A549 treated with AZD9567 at 1 μM for 4 hours (cell line): ENCODE data around the gene STARD10. TPM values are rescaled to one million over a fixed set of nuclear protein-coding genes. Genes with fewer than 3 reads are reported as not detected.

ENCODE experiments used
- total RNA-seq: library from RNA; stranded (reverse); fragments of 200-300 nt; extraction: Qiagen RNA extraction; gene quantifications from 5 replicates; pipeline ENCODE4 v1.2.3, GENCODE V29; 2022; ENCODE audit not compliant: insufficient read depth

Gene STARD10
- 14.1 to 24.0 TPM (median 16.0 TPM) in 5 replicates for total RNA-seq

GRCh38 chr11:72793425-72794367 lies at the start of gene STARD10:
Gene STARD10 (minus strand): TSS chr11:72794047. CDS start chr11:72781181, 12,866 bp downstream.

GRCh38 chr11:72814286-72815109 lies 20.7 kb upstream of the STARD10 start, which contains the start of gene ATG16L2:
Gene ATG16L2 (plus strand): TSS chr11:72814411. CDS start chr11:72814446, 35 bp downstream.

DNA sequence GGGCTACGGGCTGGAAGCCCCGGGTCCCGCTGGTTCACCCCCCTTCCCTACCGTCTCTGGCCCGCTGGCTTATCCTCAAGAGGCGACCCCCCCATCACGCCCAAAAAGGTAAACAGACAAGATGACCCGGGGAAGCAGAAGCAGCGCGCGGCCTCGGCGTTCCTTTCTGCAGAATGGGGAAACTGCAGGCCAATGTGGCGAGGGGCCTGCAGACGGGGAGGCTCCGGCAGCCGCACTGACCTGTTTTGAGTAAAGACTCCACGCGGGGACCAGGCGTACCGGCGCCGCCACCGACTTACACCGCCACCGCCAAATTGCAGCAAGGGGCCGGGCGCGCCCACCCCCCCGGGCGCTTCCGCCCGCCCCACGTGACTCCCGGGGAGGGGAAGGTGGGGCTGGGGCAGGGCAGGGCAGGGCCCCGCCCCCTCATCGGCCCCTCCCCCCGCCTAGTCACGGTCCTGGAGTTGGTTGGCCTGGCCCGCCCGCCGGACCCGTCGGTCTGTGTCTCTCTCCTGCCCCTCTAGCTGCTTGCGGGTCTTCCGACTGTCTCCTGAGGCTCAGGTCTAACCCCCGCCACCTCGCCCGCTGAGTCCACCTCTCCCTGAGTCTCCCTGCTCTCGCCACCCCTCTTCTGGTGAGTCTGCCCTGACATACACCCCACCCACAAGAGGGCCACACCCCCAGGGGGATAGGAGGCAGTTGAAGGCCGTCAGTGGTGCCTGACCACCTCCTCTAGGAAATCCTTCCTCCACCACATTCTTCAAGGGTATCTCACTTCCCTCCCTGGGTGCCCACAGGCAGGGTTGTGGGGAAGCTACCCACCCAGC lies 41.5 kb downstream of the STARD10 start, which contains the start of gene ARAP1:
TSS of gene ARAP1 (minus strand) at position 321 of the 827 bp plus-strand sequence. CDS start 25,280 bp downstream, outside the sequence.

Other genes with a start within 250 kb of the STARD10 start
- gene PDE2A, start 119.6 kb downstream of the STARD10 start, total RNA-seq: 1.1 to 2.3 TPM (median 1.7 TPM) in 4 of 5 replicates, not detected in the other
- 24.6 to 28.9 TPM (median 26.4 TPM) in 5 replicates for gene ARAP1, start 41.6 kb downstream of the STARD10 start, total RNA-seq
- 1.8 to 5.8 TPM (median 4.4 TPM) in 5 replicates for gene ATG16L2, start 20.4 kb upstream of the STARD10 start, total RNA-seq